Raji (cell line): ENCODE data around the gene CLSTN1.

Experiments used
- POLR2A ChIP-seq: IDR thresholded peaks from 2 replicates; pipeline ENCODE4 v1.6.1; 2011; ENCODE audit warnings: low read depth, low read length, control low read depth; ENCODE audit not compliant: insufficient read depth

CLSTN1 gene

DNA sequence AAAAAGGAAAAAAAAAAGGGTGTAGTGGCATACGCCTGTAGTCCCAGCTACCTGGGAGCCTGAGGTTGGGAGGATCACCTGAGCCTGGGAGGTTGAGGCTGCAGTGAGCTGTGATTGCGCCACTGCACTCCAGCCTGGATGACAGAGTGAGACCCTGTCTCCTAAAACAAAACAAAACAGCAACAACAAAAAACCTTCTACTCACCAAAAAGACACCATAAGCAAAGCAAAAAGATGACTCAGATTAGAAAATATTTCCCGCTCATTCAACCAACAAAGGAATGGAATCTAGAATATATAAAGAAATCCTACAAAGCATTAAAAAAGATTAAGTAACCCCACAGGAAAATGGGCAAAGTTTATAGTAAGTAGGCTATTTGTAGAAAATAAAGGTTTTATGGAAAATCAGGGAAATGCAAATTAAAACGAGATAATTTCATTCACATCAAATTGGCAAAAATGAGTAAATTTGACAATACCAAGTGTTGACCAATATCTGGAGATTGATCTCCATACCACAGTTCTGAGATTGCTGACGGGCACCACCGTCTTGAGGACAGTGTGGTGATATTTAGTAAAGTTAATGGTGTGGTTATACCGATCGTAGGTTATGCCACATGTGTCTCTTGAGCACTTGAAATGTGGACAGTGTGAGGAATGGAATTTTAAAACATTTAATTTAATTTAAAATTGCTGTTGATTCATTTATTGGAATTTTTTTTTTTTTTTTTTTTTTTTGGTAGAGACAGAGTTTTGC lies 118.2 kb downstream of the CLSTN1 start:
- TF ChIP-seq POLR2A = no peak

DNA sequence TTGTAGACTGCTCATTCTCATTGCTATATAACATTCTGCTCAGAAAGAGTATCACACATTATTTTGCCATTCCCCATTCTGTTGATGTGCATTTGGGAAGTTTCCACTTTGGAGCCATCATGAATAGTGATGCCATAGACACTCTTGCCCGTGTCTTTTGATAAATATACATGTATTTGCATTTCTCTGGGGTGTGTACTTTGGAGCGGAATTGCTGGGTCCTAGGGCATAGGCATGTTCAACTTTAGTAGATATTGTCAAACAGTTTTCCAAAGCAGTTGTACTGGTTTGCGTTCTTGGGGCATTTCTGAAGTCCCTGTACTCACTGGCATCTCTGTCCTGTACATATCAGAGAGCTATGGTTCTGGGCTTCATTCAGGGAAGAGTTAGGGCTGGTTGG lies 120.1 kb downstream of the CLSTN1 start:
- no peak for TF ChIP-seq POLR2A

DNA sequence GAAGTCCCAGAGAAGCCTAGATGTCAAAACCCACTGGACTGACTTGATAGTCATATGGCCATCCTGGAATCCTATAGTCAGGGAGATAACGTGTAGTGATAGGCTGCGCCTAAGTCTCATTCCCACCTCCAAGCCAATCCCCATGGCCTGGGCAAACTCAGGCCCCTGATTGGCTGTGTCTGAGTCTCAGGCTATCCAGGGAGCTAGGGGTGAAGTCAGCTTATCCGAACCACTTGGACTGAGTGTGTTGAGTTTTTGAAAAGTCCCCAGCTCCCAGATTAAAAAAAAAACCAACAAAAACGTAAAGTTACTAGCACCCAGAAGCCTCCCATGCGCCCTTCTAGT lies 120.6 kb downstream of the CLSTN1 start:
- no peak for TF ChIP-seq POLR2A

DNA sequence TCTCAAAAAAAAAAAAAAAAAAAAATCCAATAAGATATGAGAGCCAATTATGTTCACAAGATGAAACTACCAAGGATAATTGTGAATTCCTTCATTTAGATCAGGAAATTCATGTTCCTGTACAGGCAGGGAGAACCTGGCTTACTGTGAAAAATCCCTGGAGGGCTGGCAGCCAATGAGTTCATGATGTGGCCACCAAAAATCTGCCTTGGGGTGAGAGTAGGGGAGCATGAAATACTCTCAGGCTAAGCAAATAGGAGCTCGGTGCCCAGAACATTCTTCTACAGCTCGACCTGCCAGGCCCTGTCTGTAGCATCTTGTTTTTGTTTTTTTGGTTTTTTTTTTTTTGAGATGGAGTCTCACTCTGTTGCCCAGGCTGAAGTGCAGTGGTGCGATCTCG lies 122.1 kb downstream of the CLSTN1 start:
- TF ChIP-seq POLR2A = no peak

DNA sequence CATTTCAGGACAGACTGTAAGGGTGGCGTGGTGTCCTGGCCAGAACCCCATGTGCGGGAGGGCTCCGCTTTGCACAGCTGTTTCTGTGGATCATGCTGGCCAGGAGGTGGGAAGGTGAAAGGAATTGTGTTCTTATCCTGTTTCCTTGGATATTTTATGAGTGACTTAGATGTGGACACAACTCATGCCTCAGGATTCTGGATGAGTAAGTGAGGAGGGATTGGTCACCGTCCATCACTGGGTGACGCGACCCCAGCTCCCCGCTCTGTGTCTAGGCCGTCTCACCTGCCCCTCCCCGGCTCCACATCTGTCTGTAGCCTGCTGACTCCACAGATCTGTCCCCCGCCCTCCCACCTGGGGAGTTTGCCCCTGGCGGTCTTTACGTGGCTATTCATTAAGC lies 123.4 kb downstream of the CLSTN1 start:
- TF ChIP-seq POLR2A = no peak

DNA sequence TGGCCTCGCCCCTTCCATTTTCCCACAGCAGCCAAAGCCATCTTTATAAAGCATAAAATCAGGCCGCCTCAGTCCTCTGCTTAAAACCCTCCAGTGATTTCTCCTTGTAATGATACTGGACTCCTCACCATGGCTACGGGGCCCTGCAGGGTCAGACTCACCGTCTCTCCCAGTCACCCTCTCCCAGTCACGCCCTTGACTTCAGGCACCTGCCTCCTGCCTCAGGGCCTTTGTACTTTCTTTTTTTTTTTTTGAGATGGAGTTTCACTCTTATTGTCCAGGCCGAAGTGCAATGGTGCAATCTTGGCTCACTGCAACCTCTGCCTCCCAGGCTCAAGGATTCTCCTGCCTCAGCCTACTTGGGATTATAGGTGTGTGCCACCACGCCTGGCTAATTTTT lies 124.4 kb downstream of the CLSTN1 start:
- no peak for TF ChIP-seq POLR2A

DNA sequence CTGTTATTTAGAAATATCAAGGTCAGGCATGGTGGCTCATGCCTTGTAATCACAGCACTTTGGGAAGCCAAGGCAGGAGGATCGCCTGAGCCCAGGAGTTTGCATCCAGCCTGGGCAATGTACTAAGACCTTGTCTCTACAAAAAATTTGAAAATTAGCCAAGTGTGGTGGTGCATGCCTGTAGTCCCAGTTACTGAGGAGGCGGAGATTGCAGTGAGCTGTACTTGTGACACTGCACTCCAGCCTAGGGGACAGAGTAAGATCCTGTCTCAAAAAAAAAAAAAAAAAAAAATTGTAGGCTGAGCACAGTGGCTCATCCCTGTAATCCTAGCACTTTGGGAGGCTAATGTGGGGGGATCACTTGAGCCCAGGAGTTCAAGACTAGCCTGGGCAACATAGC lies 127.0 kb downstream of the CLSTN1 start:
- TF ChIP-seq POLR2A = no peak

DNA sequence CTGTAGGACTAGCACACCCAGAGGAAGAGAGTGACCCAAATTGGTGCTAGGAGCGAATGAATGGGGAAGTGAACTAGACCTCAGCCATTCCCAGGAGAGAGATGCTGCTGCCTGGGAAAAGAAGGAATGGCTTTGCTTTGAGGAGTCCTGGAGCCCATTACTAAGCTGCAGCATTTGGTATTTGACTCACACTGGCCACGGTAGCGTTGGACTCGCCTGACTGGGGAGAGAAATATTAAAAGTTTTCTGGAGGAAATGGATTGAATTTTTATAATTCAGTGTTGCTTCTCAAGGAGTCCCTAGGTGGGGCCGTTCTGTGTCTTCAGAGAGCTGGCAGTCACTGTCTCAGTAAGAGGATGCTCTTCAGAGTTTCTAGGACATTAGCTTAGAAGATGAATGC lies 132.1 kb downstream of the CLSTN1 start:
- TF ChIP-seq POLR2A = no peak

DNA sequence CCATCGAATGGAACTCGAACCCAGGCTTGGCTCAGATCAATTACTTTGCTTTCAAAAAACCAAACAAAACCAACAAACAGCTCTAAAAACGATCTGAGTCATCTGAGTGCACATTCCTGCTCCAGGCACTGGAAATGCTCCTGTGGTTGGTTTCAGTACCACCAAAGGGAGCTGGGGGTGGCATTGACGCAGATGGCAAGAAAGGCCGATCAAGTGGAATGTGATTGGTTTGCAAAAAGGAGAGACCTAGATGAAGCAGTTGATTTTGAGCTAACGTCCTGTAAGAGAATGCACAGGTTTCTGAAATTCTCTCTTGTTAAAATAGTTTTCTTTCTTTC lies 132.7 kb downstream of the CLSTN1 start:
- no peak for TF ChIP-seq POLR2A

DNA sequence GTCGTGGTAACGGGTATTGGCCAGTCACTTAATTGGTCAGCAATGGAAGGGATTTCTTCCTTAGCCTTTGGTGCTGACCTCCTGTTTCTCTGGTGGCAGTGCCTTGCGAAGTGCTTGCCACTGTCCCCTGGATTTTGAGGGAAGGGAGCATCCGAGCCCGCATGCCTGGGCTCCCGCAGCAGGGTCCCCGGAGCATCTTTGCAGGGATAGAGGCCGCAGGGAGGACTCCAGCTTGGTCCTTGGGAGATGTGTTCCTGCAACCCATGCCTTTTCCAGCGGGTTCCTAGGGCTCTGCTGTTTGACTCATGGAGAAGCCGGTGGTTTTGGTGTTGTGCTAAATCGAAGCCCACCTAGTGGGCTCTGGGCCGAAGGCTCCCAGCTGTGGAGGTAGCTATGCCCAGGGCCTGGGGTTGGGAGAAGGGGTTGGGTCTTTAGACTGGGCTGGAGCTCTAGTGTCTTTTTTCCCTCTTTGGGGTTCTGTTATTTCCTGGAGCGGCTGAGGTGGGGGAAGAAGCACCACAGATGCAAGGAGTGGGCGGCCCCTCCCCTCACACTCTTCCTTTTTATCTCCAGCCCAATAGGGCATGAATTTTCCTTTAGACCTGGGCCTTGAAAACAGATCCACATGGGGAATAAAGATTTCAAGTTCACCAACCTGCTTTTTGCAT lies 133.2 kb downstream of the CLSTN1 start:
- no peak for TF ChIP-seq POLR2A

DNA sequence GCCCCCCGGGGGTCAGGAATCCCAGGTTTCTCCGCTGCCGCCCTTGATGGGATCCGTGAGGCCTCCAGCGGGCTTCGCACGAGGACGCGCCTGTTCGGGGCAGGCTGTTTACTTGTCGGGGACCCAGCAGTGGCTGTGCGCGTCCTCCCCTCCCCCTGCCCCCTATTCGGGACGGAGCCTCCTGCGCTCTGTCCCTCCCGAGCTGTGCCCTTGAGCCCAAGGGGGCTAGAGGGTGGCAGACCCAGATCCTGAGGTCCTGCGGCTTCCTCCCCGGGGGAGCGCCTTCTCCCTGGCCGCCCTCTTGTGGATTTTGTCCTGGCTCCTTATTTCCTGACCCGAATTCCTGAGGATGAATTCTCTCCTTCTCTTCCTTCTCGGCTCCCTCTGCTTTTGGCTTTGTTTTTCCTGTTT lies 133.8 kb downstream of the CLSTN1 start:
- no peak for TF ChIP-seq POLR2A

DNA sequence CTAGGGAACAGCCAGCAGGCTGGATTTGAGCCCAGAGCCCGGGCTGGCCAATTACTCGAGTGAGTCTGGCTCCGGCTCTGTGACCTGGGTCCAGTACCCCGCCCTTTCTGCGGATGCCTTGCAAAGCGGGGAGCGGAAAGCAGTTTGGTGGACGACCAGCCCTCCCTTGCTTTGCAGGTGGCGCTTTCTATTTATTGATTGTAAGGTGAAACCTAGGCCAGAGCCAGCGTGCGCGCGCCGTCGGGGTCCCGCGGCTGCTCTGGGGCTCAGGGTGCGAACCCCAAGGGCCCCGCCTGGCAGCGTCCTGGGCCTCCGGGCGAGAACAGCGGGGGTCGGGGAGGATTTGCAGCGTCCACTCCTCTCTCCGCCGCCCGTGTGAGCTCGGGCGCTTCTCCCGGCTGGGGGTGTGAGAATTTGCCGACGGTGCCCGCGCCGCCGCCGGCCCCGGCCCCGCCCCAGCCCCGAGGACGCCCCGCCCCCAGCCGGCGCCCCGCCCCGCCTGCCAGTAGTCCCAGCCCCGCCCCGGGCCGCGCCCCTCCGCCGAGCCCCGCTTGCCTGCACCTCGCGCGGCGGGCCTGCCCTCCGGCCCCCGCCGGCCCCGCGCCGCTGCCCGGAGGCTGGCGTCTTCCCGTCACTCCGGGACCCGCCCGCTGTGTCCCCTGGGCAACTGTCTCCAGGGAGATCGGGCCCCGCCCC lies 134.6 kb downstream of the CLSTN1 start:
- peak; percentile 51; the same call in 1 of the 2 replicates for TF ChIP-seq POLR2A

DNA sequence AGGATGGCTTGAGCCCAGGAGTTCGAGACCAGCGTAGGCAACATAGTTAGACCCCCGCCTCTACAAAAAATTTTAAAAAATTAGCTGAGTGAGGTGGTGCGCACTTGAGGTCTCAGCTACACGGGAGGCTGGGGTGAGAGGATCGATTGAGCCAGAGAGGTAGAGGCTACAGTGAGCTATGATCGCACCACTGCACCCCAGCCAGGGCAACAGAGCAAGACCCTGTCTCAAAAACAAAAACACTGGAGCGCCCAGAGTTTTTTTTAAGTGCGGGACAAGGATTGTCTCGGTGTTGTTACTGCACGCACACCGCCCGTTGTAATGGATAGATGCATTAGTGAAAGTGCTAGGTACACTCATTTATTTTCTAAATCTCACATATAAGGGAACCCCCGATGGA lies 135.2 kb downstream of the CLSTN1 start:
- no peak for TF ChIP-seq POLR2A

DNA sequence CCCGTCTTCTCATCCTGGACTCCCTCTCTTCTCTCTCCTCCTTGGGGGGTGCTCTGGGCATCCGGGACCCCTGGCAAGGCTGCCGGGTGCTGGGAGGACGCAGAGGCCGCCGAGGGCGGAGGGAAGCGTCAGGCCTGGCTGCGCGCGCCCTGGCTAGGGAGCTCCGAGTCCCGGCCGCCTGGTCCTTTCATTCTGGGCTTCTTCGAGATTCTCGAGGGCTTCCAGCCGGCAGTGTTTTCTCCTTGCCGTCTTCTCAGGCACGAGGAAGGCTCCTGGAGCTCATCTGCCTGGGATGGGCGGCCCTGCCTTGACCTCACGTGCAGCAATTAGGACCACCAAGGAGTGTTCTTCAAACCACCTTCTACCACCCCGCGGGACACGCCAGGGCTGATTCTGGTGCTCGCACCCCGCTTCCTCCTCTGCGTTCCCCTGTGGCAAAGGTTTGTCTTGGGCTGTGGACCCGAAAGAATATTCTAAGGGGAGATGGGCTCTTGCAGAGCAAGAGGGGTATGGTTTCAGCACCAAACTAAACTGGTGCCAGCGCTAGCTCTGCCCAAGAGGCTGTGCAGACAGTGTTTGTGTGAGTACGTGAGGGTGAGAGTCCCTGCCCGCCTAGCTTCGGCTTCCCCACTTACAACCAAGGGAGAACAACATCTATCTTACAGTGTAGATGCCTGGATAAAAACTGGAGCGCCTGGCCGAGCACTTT lies 135.7 kb downstream of the CLSTN1 start:
- no peak for TF ChIP-seq POLR2A

DNA sequence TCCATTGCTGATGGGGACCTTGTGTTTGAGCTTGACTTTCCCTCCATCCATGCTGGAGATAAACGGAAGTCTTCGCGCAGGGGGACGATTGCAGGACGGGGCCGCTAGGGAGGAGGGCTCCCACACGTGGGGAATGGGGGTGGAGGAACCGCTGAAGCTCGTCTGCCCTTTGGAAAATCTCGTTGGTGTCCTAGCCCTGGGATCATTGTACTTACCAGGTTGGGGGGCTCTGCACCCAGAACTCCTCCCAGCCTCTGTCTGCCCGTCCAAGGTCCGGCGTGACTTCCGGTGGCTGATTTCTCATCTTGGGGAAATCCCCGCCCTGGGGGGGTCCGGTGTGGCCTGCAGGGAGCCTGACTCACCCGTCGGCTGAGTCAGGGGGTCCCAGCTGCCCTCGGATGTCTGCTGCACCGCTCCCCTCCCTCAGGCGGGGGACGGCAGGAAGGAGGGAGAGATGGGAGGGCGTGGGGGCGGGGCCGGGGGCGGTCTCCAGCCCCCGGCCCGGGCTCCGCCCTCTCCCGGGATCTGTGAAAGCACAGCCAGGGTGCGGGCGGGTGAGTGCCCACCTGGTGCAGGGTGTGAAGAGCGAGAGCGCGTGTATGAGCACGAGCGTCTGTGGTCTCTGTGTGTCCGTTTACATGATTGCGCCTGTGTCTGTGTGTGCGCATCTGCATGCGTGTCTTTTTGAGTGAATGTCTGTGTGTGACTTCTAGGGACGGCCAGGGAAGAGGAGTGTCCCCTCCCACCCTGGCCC lies 136.5 kb downstream of the CLSTN1 start:
- TF ChIP-seq POLR2A = peak; percentile 83
